Astrocyte (in vitro differentiated cells and primary cell): Measurements from ENCODE around the gene SNX2. TPM values are rescaled to one million over a fixed set of nuclear protein-coding genes. Genes with fewer than 3 reads are reported as not detected.

Experiments used
- DNase-seq: peaks from one replicate; pipeline ENCODE4 v3.0.0-alpha.2; 2010; ENCODE audit warnings: low read depth
- FAIRE-seq: peaks from 2 replicates; lab custom pipeline; 2011; peaks lifted over from hg19 to GRCh38; lab: Jason Lieb, UNC
- H2AFZ ChIP-seq: 2 replicates; pipeline ENCODE4 v1.6.0; 2012; ENCODE audit warnings: low read depth, low read length, inconsistent platforms
- H3K27ac ChIP-seq: 2 replicates; pipeline ENCODE4 v1.5.1; 2011; ENCODE audit warnings: low read depth, low read length, inconsistent platforms
- H3K27me3 ChIP-seq: 2 replicates; pipeline ENCODE4 v1.6.0; 2011; ENCODE audit warnings: low read length, inconsistent platforms; ENCODE audit not compliant: insufficient read depth
- H3K36me3 ChIP-seq: 2 replicates; pipeline ENCODE4 v1.5.1; 2011; ENCODE audit warnings: low read length, inconsistent platforms; ENCODE audit not compliant: insufficient read depth
- H3K4me1 ChIP-seq: 2 replicates; pipeline ENCODE4 v1.5.1; 2011; ENCODE audit warnings: low read length, inconsistent platforms; ENCODE audit not compliant: insufficient read depth
- H3K4me2 ChIP-seq: 2 replicates; pipeline ENCODE4 v1.6.0; 2012; ENCODE audit warnings: low read length, inconsistent platforms
- H3K4me3 ChIP-seq: 2 replicates; pipeline ENCODE4 v1.5.1; 2011; ENCODE audit warnings: low read depth, mild to moderate bottlenecking, low read length, inconsistent platforms; ENCODE audit not compliant: insufficient read depth
- H3K79me2 ChIP-seq: 2 replicates; pipeline ENCODE4 v1.6.0; 2012; ENCODE audit warnings: mild to moderate bottlenecking, low read length, inconsistent platforms; ENCODE audit not compliant: insufficient read depth
- H3K9ac ChIP-seq: 2 replicates; pipeline ENCODE4 v1.6.0; 2012; ENCODE audit warnings: mild to moderate bottlenecking, low read length, inconsistent platforms
- H3K9me3 ChIP-seq: 2 replicates; pipeline ENCODE4 v1.5.1; 2012; ENCODE audit warnings: low read depth, mild to moderate bottlenecking, low read length, inconsistent platforms; ENCODE audit not compliant: insufficient read depth
- H4K20me1 ChIP-seq: 2 replicates; pipeline ENCODE4 v1.6.0; 2012; ENCODE audit warnings: low read length, inconsistent platforms; ENCODE audit not compliant: insufficient read depth
- H3K27ac Mint-ChIP-seq: one replicate; pipeline ENCODE4 v1.8.0; 2021; ENCODE audit warnings: mild to moderate bottlenecking, mixed read lengths; ENCODE audit not compliant: unreplicated experiment
- H3K27me3 Mint-ChIP-seq: one replicate; pipeline ENCODE4 v1.8.0; 2021; ENCODE audit warnings: low read depth, mixed read lengths; ENCODE audit not compliant: unreplicated experiment
- H3K36me3 Mint-ChIP-seq: one replicate; pipeline ENCODE4 v1.8.0; 2021; ENCODE audit warnings: low read depth, mixed read lengths; ENCODE audit not compliant: unreplicated experiment
- H3K4me1 Mint-ChIP-seq: one replicate; pipeline ENCODE4 v1.8.0; 2021; ENCODE audit warnings: low read depth, mixed read lengths; ENCODE audit not compliant: unreplicated experiment
- H3K4me3 Mint-ChIP-seq: one replicate; pipeline ENCODE4 v1.8.0; 2021; ENCODE audit warnings: mild to moderate bottlenecking, moderate library complexity, mixed read lengths; ENCODE audit not compliant: unreplicated experiment
- H3K9me3 Mint-ChIP-seq: one replicate; pipeline ENCODE4 v1.8.0; 2021; ENCODE audit warnings: mild to moderate bottlenecking, mixed read lengths; ENCODE audit not compliant: unreplicated experiment
- EZH2 ChIP-seq: IDR thresholded peaks from 2 replicates; pipeline ENCODE4 v1.6.1; 2012; ENCODE audit warnings: mild to moderate bottlenecking, low read length, inconsistent platforms; ENCODE audit not compliant: insufficient read depth
- total RNA-seq: library from RNA; stranded (reverse); gene quantifications from 2 replicates; pipeline ENCODE4 v1.2.1, GENCODE V29; 2021
- TF ChIP-seq, protein P1 (sequence below): IDR thresholded peaks from 2 replicates; pipeline ENCODE4 v1.5.1; 2011; ENCODE audit warnings: low read depth, mild to moderate bottlenecking, inconsistent platforms, low read length, moderate library complexity; ENCODE audit not compliant: insufficient read depth

SNX2 gene
- total RNA-seq, 1 donor from 2014 or later = 87.2 TPM

- H4K20me1 ChIP-seq = no peaks in the 10 kb centered on the region
- H3K4me3 ChIP-seq = no peak overlapping the region
- no peak overlapping the region for H3K27ac ChIP-seq
- no peak overlapping the region for H3K27ac Mint-ChIP-seq
- H3K27me3 Mint-ChIP-seq = no peaks in the 10 kb centered on the region
- no peak for FAIRE-seq
- no peaks in the 10 kb centered on the region for H3K9me3 ChIP-seq
- H3K4me2 ChIP-seq = no peak overlapping the region
- no peak for DNase-seq
- no peaks in the 10 kb centered on the region for H3K4me1 ChIP-seq
- no peaks in the 10 kb centered on the region for H3K36me3 Mint-ChIP-seq
- no peaks in the 10 kb centered on the region for H3K79me2 ChIP-seq
- H3K9me3 Mint-ChIP-seq = no peaks in the 10 kb centered on the region
- no peak overlapping the region for H2AFZ ChIP-seq
- H3K4me3 Mint-ChIP-seq = no peak overlapping the region
- H3K36me3 ChIP-seq = no peaks in the 10 kb centered on the region
- H3K4me1 Mint-ChIP-seq = peaks cover 20% of the 10 kb centered on the region
- TF ChIP-seq, protein P1, sequence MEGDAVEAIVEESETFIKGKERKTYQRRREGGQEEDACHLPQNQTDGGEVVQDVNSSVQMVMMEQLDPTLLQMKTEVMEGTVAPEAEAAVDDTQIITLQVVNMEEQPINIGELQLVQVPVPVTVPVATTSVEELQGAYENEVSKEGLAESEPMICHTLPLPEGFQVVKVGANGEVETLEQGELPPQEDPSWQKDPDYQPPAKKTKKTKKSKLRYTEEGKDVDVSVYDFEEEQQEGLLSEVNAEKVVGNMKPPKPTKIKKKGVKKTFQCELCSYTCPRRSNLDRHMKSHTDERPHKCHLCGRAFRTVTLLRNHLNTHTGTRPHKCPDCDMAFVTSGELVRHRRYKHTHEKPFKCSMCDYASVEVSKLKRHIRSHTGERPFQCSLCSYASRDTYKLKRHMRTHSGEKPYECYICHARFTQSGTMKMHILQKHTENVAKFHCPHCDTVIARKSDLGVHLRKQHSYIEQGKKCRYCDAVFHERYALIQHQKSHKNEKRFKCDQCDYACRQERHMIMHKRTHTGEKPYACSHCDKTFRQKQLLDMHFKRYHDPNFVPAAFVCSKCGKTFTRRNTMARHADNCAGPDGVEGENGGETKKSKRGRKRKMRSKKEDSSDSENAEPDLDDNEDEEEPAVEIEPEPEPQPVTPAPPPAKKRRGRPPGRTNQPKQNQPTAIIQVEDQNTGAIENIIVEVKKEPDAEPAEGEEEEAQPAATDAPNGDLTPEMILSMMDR = no peak
- no peak for TF ChIP-seq EZH2
- no peak overlapping the region for H3K9ac ChIP-seq
- no peaks in the 10 kb centered on the region for H3K27me3 ChIP-seq
Measured at GRCh38 chr5:122745597-122745996, 29.3 kb upstream of the SNX2 start.

- Histone ChIP-seq H3K79me2 (no peaks in the 10 kb centered on the region), H3K4me2 (no peak overlapping the region), H3K9me3 (no peaks in the 10 kb centered on the region), H4K20me1 (no peaks in the 10 kb centered on the region), H3K4me1 (peaks cover 4% of the 10 kb centered on the region), H3K4me3 (no peak overlapping the region), H3K36me3 (no peaks in the 10 kb centered on the region), H3K9ac (no peak overlapping the region), H3K27ac (no peak overlapping the region), H2AFZ (no peak overlapping the region), H3K27me3 (no peaks in the 10 kb centered on the region)
- H3K27ac Mint-ChIP-seq = no peak overlapping the region
- DNase-seq (no peak), FAIRE-seq (no peak)
- H3K27me3 Mint-ChIP-seq = no peaks in the 10 kb centered on the region
- H3K4me1 Mint-ChIP-seq = peaks cover 7% of the 10 kb centered on the region
- TF ChIP-seq, protein P1 = no peak
- no peak for TF ChIP-seq EZH2
- no peaks in the 10 kb centered on the region for H3K36me3 Mint-ChIP-seq
- H3K4me3 Mint-ChIP-seq = no peak overlapping the region
- H3K9me3 Mint-ChIP-seq = no peaks in the 10 kb centered on the region
Measured at GRCh38 chr5:122749886-122750285, 25.0 kb upstream of the SNX2 start.

DNA sequence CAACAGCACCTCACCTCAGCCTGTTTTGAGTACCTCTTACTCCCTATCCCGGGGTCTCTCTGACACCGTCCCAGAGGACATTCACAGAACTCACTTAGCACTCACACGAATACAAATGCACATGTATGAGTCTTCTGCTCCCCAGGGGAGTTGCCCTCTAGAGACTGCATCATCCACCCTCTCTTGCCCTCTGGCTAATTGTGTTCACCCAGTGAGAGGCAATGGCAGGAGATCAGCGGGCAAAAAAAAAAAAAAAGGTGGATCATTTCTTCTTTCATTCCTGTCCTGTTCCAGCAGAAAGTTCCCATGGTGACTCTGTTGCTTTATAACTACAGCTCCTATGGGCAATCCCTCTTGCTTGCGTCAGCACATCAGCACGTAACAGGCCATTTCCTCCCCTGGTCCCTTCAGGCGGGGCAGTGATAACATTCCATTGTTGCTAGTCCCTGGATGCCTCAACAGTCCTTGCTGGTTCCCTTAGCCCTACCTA, 23.5 kb upstream of the SNX2 start:
- peak overlapping the region; percentile 27 for H3K4me2 ChIP-seq
- no peaks in the 10 kb centered on the region for H3K27me3 ChIP-seq
- H3K9me3 ChIP-seq = no peaks in the 10 kb centered on the region
- H4K20me1 ChIP-seq = no peaks in the 10 kb centered on the region
- Mint-ChIP-seq H3K36me3 (no peaks in the 10 kb centered on the region), H3K4me1 (peaks cover 18% of the 10 kb centered on the region), H3K27ac (peak overlapping the region; percentile 73), H3K4me3 (no peak overlapping the region), H3K27me3 (no peaks in the 10 kb centered on the region), H3K9me3 (no peaks in the 10 kb centered on the region)
- H3K4me1 ChIP-seq = peaks cover 4% of the 10 kb centered on the region
- H3K79me2 ChIP-seq = no peaks in the 10 kb centered on the region
- no peak for TF ChIP-seq EZH2
- TF ChIP-seq, protein P1 = no peak
- H3K4me3 ChIP-seq = no peak overlapping the region
- H3K27ac ChIP-seq = peak overlapping the region; percentile 29
- H3K9ac ChIP-seq = peak overlapping the region; percentile 23
- H3K36me3 ChIP-seq = no peaks in the 10 kb centered on the region
- peak; percentile 69 for DNase-seq
- no peak for FAIRE-seq
- H2AFZ ChIP-seq = peak overlapping the region; percentile 35
